Adipocyte (in vitro differentiated cells): ENCODE measurements around the gene WNT9A.
"Not testable (repeated sequence)": the region's sequence is repeated elsewhere in the genome, so short reads cannot be mapped to it uniquely, and the experiment has no call there.

Source experiments
- DNase-seq: peaks from one replicate; pipeline ENCODE4 v3.0.0-alpha.2; 2015; ENCODE audit warnings: low read depth
- H3K27me3 ChIP-seq: replicated peaks from 2 replicates; pipeline ENCODE4 v1.7.0; 2013; ENCODE audit warnings: mild to moderate bottlenecking, low read length, moderate library complexity; ENCODE audit not compliant: control insufficient read depth, insufficient read depth
- H3K36me3 ChIP-seq: 2 replicates; pipeline ENCODE4 v1.7.0; 2013; ENCODE audit warnings: low read length, mild to moderate bottlenecking, moderate library complexity; ENCODE audit not compliant: control insufficient read depth, insufficient read depth, severe bottlenecking
- H3K4me1 ChIP-seq: 2 replicates; pipeline ENCODE4 v1.7.0; 2013; ENCODE audit warnings: mild to moderate bottlenecking, low read length, moderate library complexity; ENCODE audit not compliant: control insufficient read depth, insufficient read depth
- H3K4me3 ChIP-seq: 2 replicates; pipeline ENCODE4 v1.7.0; 2013; ENCODE audit warnings: mild to moderate bottlenecking, low read length, moderate library complexity
- H3K9ac ChIP-seq: 2 replicates; pipeline ENCODE4 v1.7.0; 2013; ENCODE audit warnings: mild to moderate bottlenecking, low read length, moderate library complexity
- H3K9me3 ChIP-seq: 2 replicates; pipeline ENCODE4 v1.7.0; 2013; ENCODE audit warnings: mild to moderate bottlenecking, low read length, moderate library complexity; ENCODE audit not compliant: control insufficient read depth

Gene WNT9A

GRCh38 chr1:227871892-227872291, 75.8 kb downstream of the WNT9A start:
- H3K9ac ChIP-seq, H3K4me1 ChIP-seq, H3K9me3 ChIP-seq, H3K4me3 ChIP-seq, DNase-seq, H3K27me3 ChIP-seq, H3K36me3 ChIP-seq: not testable (repeated sequence)

DNA sequence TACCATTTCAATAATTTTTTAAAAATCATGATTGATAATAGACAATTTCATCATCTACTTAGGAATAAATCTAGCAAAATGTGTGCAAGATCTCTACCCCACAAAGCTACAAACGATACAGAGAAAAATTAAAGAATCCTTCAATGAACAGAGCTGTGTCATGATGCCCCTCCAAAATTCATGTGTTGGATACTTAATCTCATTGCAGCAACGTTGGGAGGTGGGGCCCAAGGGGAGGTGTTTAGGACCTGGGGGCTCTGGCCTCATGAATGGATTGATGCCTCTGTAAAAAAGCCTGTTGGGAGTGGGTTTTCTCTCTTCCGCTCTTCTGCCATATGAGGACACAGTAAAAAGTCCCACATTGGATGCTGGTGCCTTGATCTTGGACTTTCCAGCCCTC, 77.4 kb downstream of the WNT9A start:
- no peak for DNase-seq
- Histone ChIP-seq H3K27me3 (no peaks in the 10 kb centered on the region), H3K9me3 (peaks cover 2% of the 10 kb centered on the region), H3K9ac (no peak overlapping the region), H3K36me3 (no peaks in the 10 kb centered on the region), H3K4me1 (no peaks in the 10 kb centered on the region), H3K4me3 (no peak overlapping the region)

DNA sequence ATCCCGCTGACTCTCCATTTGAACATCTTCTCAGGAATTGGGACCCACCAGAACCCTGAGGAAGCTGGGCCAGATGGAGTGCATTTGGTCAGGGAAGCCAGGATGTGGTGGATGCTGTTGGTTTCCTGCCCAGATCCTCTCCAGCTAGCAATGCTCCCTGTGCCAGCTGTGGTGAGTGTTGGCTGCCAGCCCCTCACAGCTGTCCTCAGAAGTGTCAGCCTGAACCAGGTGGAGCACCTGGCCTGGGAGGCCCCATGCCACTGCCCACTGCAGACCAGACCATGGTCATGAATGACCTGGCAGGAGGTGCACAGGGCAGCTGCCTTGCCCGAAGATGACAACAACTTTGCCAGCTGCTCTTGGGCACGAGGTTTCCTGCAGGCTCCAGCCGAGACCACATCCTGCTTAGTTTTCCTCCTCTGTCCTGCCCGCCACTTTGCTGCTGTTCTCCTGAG, 77.9 kb downstream of the WNT9A start:
- H3K9ac ChIP-seq: no peak overlapping the region
- H3K4me3 ChIP-seq: no peak overlapping the region
- DNase-seq: no peak
- no peaks in the 10 kb centered on the region for H3K36me3 ChIP-seq
- H3K4me1 ChIP-seq: no peaks in the 10 kb centered on the region
- peaks cover 7% of the 10 kb centered on the region for H3K9me3 ChIP-seq
- no peaks in the 10 kb centered on the region for H3K27me3 ChIP-seq

DNA sequence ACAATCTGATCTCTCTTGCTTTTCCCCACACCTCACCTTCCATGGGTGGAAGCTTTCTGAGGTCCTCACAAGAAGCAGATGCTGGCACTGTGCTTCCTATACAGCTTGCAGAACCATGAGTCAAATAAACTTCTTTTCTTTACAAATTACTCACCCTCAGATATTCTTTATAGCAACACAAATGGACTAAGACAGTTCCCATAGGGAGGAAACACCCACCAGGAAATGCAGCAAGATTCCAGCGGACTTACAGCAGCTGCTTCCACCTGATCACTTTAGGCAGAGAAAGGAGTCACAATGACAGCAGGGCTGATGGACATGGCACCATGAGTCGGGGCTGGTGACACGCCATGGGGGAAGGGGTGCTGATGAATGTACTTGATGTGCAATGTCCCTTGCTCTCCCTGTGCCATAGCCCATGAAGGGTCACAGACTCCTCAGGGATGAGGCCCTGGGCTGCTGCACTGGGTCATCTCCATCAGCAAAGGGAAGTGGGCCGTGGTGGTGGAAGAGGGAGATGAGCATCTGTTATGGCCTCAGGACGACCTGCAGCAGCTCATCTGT, 78.4 kb downstream of the WNT9A start:
- no peak overlapping the region for H3K9ac ChIP-seq
- H3K27me3 ChIP-seq: no peaks in the 10 kb centered on the region
- DNase-seq: no peak
- no peaks in the 10 kb centered on the region for H3K36me3 ChIP-seq
- H3K9me3 ChIP-seq: peaks cover 12% of the 10 kb centered on the region
- H3K4me3 ChIP-seq: no peak overlapping the region
- H3K4me1 ChIP-seq: no peaks in the 10 kb centered on the region
